ENCODE results near the gene POMP.

GRCh38 chr13:28623782-28624706 is 34.9 kb upstream of the POMP start:
- no peak for TF ChIP-seq CTCF (IDR thresholded peaks at IDR 0.05)
- TF ChIP-seq, protein P1, sequence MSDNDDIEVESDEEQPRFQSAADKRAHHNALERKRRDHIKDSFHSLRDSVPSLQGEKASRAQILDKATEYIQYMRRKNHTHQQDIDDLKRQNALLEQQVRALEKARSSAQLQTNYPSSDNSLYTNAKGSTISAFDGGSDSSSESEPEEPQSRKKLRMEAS (CRISPR knock-in tag; IDR thresholded peaks at IDR 0.05): no peak
- TF ChIP-seq NR1H2 (CRISPR knock-in tag; IDR thresholded peaks at IDR 0.05): no peak
- TF ChIP-seq PREB (CRISPR knock-in tag; IDR thresholded peaks at IDR 0.05; ENCODE audit: borderline replicate concordance): no peak
- TF ChIP-seq, protein P2, sequence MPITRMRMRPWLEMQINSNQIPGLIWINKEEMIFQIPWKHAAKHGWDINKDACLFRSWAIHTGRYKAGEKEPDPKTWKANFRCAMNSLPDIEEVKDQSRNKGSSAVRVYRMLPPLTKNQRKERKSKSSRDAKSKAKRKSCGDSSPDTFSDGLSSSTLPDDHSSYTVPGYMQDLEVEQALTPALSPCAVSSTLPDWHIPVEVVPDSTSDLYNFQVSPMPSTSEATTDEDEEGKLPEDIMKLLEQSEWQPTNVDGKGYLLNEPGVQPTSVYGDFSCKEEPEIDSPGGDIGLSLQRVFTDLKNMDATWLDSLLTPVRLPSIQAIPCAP (CRISPR knock-in tag; IDR thresholded peaks at IDR 0.05): no peak
- TF ChIP-seq ZNF317 (CRISPR knock-in tag; IDR thresholded peaks at IDR 0.05; ENCODE audit: borderline replicate concordance, low read depth): no peak
- TF ChIP-seq GABPB1 (CRISPR knock-in tag; IDR thresholded peaks at IDR 0.05): no peak
